IPS-11a (cell line): ENCODE data around the gene AREL1.

Source experiments
- H3K4me3 ChIP-seq: one replicate; pipeline ENCODE4 v1.5.1; 2013; ENCODE audit warnings: low read depth, low read length, control low read depth

The AREL1 gene

GRCh38 chr14:74697976-74698375 is 14.9 kb downstream of the AREL1 start:
- no peak overlapping the region for H3K4me3 ChIP-seq

- H3K4me3 ChIP-seq = no peak overlapping the region
Observed at GRCh38 chr14:74697543-74697942, 15.3 kb downstream of the AREL1 start.

GRCh38 chr14:74697011-74697410 is 15.9 kb downstream of the AREL1 start:
- H3K4me3 ChIP-seq = no peak overlapping the region

GRCh38 chr14:74695406-74695805 is 17.5 kb downstream of the AREL1 start:
- H3K4me3 ChIP-seq = no peak overlapping the region

GRCh38 chr14:74693191-74693590 is 19.7 kb downstream of the AREL1 start:
- no peak overlapping the region for H3K4me3 ChIP-seq

GRCh38 chr14:74691456-74691855 is 21.4 kb downstream of the AREL1 start:
- no peak overlapping the region for H3K4me3 ChIP-seq

- H3K4me3 ChIP-seq = no peak overlapping the region
Observed at GRCh38 chr14:74685921-74686678, 26.8 kb downstream of the AREL1 start.

GRCh38 chr14:74685056-74685455 is 27.8 kb downstream of the AREL1 start:
- H3K4me3 ChIP-seq = no peak overlapping the region

GRCh38 chr14:74684434-74684833 is 28.4 kb downstream of the AREL1 start:
- no peak overlapping the region for H3K4me3 ChIP-seq

- H3K4me3 ChIP-seq = no peak overlapping the region
Observed at GRCh38 chr14:74683406-74683805, 29.5 kb downstream of the AREL1 start.

GRCh38 chr14:74682169-74682952 is 30.5 kb downstream of the AREL1 start:
- H3K4me3 ChIP-seq = no peak overlapping the region

GRCh38 chr14:74675219-74675618 is 37.7 kb downstream of the AREL1 start:
- no peak overlapping the region for H3K4me3 ChIP-seq

- H3K4me3 ChIP-seq = no peak overlapping the region
Observed at GRCh38 chr14:74673768-74674167, 39.1 kb downstream of the AREL1 start.

GRCh38 chr14:74671789-74672188 is 41.1 kb downstream of the AREL1 start:
- no peak overlapping the region for H3K4me3 ChIP-seq

- no peak overlapping the region for H3K4me3 ChIP-seq
Observed at GRCh38 chr14:74670726-74671411, 42.0 kb downstream of the AREL1 start.

- no peak overlapping the region for H3K4me3 ChIP-seq
Observed at GRCh38 chr14:74669846-74670245, 43.0 kb downstream of the AREL1 start.

GRCh38 chr14:74669256-74669655 is 43.6 kb downstream of the AREL1 start:
- H3K4me3 ChIP-seq = no peak overlapping the region

- no peak overlapping the region for H3K4me3 ChIP-seq
Observed at GRCh38 chr14:74667758-74668157, 45.1 kb downstream of the AREL1 start.

GRCh38 chr14:74664717-74665116 is 48.2 kb downstream of the AREL1 start:
- no peak overlapping the region for H3K4me3 ChIP-seq

GRCh38 chr14:74663884-74664283 is 49.0 kb downstream of the AREL1 start:
- H3K4me3 ChIP-seq = no peak overlapping the region

- H3K4me3 ChIP-seq = no peak overlapping the region
Observed at GRCh38 chr14:74661726-74662450, 51.0 kb downstream of the AREL1 start.
